Measurements from ENCODE around the gene SLC25A24.
"Not testable (repeated sequence)": the region's sequence is repeated elsewhere in the genome, so short reads cannot be mapped to it uniquely, and the experiment has no call there.

The SLC25A24 gene

GRCh38 chr1:108199781-108200686, at the start of gene SLC25A24:
Gene SLC25A24 (minus strand): TSS chr1:108200343. CDS start chr1:108200138, 205 bp downstream.
- DNase-seq (ENCODE audit: low spot score) = peak; percentile 90

- not testable (repeated sequence) for DNase-seq (ENCODE audit: low spot score)
These were observed 43.8 kb upstream of the SLC25A24 start, which contains the start of gene NBPF4 for GRCh38 chr1:108243976-108244375. Gene NBPF4 (minus strand): TSS chr1:108244076. CDS start chr1:108243761, 315 bp downstream.

DNA sequence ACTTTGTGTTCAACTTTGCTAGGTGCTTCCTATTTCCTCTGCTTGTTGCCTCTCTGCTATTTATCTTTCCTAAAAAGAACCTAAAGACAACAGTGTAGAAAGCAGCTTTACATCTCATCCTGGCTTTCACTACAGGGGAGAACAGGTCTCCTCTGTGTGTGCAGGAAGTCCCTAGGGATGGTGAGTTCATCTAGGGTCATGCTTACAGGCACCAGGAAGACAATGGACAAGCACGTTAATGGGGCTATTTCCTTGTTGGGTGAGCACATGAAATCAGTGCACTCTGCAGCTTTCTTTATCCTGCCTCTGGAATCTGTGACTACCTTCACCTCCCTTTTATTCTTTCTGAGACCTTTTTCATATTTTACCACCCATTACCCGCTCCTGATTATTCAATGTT, 39.3 kb upstream of the SLC25A24 start:
- not testable (repeated sequence) for DNase-seq (ENCODE audit: low spot score)

DNA sequence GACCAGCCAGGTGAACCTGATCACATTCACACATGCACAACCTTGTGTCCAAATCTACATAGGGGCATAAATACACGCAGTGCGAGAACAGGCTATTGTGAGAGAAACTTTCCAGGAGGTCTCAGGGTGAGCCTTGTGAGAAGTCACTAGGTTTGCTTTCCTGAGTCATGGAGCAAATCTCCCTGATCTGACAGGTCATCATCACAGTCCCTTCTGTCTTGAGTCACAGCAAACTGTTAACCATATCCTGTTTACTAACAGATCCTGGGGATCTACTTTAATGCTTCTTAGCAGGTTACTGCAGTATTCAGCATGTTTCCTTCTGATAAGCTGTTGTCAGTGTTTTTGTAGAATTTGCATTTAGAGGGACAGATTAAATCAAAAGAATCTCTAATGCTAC, 35.2 kb upstream of the SLC25A24 start:
- DNase-seq (ENCODE audit: low spot score) = not testable (repeated sequence)

GRCh38 chr1:108232183-108232582, 32.0 kb upstream of the SLC25A24 start:
- DNase-seq (ENCODE audit: low spot score) = not testable (repeated sequence)

- not testable (repeated sequence) for DNase-seq (ENCODE audit: low spot score)
These were observed 29.8 kb upstream of the SLC25A24 start for GRCh38 chr1:108229976-108230375.

GRCh38 chr1:108227772-108228171, 27.6 kb upstream of the SLC25A24 start:
- not testable (repeated sequence) for DNase-seq (ENCODE audit: low spot score)

- not testable (repeated sequence) for DNase-seq (ENCODE audit: low spot score)
These were observed 26.7 kb upstream of the SLC25A24 start for GRCh38 chr1:108226855-108227254.

GRCh38 chr1:108223226-108223625, 23.1 kb upstream of the SLC25A24 start:
- not testable (repeated sequence) for DNase-seq (ENCODE audit: low spot score)

- DNase-seq (ENCODE audit: low spot score) = not testable (repeated sequence)
These were observed 17.5 kb upstream of the SLC25A24 start for GRCh38 chr1:108217515-108218174.

DNA sequence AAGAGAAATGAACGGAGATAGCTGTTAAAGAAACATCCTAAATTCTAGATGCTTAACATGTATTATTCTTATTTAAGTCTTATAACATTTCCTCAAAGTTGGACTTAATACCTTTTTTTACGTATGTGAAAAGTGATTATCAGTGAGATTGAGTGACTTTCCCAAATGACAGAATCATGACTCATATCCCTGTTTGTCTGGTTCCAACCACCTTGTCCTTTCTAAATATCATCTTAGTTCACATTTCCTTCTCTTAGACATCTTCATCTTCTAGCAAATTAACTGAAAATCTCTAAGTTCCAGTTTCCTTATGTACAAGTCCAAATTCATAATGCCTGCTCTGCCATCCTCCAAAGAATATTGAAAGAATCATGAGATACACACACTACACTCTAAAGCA, 16.9 kb upstream of the SLC25A24 start:
- DNase-seq (ENCODE audit: low spot score) = not testable (repeated sequence)

DNA sequence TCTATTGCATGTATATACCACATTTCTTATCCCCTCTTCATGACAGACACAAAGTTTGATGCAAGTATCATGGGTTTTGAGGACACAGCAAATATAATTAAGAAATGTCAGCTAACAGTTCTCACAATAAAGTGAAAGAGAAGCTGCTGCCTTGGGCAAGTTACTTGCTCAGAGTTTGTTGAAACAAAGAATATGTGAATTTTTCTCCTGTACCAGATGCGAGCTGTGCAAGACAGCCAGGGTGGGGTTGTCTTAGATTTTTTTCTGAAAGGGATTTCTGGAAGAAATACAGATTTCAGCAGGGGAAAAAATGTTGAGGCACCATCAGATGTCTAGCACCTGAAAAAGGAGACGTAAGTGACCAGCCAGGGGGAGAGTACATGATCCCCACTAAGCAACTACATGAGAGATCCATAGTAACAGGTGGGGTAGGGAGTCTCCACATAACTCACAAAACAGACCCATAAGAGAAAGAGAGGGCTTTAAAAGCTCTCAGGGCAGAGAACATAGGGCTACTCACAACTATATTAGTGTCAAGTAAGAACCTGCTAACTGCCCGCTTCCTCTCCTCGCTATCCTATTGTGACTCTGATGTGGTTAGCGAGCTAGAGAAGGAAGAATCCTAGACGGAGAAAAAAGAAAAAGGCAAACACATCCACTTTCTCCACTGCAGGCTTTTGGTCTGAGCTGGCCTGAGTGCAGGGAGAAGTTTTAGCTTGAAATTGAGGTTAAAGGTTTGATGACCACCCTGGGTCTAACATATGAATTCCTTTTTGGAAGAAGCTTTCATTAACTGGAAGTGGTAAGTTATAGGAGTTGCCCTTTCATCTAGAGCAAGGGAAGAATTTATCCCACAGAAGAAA, 16.1 kb upstream of the SLC25A24 start:
- not testable (repeated sequence) for DNase-seq (ENCODE audit: low spot score)

GRCh38 chr1:108214641-108215465, 14.7 kb upstream of the SLC25A24 start:
- not testable (repeated sequence) for DNase-seq (ENCODE audit: low spot score)

DNA sequence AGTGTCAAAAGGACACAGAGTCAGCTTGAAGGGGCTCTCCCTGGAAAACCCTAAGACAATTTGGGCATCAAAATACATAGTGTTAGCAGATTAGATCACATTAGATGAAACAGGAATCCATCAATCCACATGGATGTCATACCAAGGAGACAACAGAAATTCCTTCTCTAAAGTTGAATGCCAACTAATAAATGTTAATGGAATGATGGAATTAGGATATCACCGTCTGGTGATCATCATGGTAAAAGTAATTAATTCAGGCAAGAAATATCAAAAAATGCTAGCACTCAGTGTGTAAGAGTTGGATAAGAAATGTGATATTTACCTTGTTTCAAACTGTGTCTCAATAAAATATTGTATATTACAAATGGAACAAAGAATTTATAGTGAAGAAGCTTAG, 10.9 kb upstream of the SLC25A24 start:
- DNase-seq (ENCODE audit: low spot score) = no peak

- DNase-seq (ENCODE audit: low spot score) = no peak
These were observed 9.4 kb upstream of the SLC25A24 start for GRCh38 chr1:108209456-108210108.

- no peak for DNase-seq (ENCODE audit: low spot score)
These were observed 8.7 kb upstream of the SLC25A24 start for GRCh38 chr1:108208724-108209446.

DNA sequence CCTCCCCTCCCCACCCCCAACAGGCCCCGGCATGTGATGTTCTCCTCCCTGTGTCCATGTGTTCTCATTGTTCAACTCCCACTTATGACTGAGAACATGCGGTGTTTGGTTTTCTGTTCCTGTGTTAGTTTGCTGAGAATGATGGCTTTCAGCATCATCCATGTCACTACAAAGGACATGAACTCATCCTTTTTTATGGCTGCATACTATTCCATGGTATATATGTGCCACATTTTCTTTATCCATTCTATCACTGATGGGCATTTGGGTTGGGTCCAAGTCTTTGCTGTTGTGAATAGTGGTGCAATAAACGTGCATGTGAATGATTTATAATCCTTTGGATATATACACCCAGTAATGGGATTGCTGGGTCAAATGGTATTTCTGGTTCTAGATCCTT, 3.4 kb upstream of the SLC25A24 start:
- DNase-seq (ENCODE audit: low spot score) = not testable (repeated sequence)

GRCh38 chr1:108201687-108202086, 1.5 kb upstream of the SLC25A24 start:
- no peak for DNase-seq (ENCODE audit: low spot score)

- peak; percentile 75 for DNase-seq (ENCODE audit: low spot score)
These were observed 526 bp upstream of the SLC25A24 start for GRCh38 chr1:108200687-108201051.

DNA sequence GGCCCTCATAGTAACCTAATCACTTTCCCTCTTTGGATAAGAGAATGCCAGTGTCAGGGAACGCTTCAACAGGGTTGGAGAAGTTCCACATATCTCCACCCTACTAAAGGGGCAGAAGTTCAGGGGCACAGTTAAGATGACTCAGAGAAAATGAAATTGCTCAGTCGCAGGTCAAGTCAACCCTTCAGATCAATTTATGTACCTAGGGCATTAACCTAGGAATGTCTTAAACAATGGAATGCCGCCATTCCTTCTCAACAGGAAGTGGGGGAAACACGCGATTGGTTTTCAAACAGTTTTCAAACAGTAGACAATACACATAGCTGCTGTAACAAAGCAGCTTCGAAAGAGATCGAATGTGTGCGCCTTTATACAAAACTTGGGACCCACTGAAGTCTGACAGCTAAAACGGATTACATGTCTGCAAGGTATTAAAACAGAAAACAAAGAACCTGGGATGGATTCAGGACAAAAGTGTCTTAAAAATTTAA, 897 bp downstream of the SLC25A24 start:
- no peak for DNase-seq (ENCODE audit: low spot score)

All from D341Med (cell line).